HepG2 (cell line): ENCODE data around the gene LPCAT4. TPM values are rescaled to one million over a fixed set of nuclear protein-coding genes. Genes with fewer than 3 reads are reported as not detected.

Experiments used
- ATAC-seq: fragments of 200-7000 bp; cut with Tn5 transposase; 3 replicates; pipeline ENCODE4 v1.9.1; 2020; ENCODE audit warnings: mild to moderate bottlenecking, moderate library complexity
- BruUV-seq: library from RNA; stranded (reverse); fragments of 400-500 nt; replicated peaks from 2 replicates; lab custom pipeline; 2021; lab: Mats Ljungman, UMichigan
- CTCF ChIA-PET: fragments of 300-600 bp; formaldehyde crosslinking; extraction: SDS; loops from one replicate; lab custom pipeline; 2021; ENCODE audit warnings: low total read pairs, inconsistent platforms, low intra/inter-chr PET ratio; lab: Yijun Ruan, JAX
- POLR2A ChIA-PET: fragments of 350-600 bp; sonication (Branson Sonifier 250); formaldehyde crosslinking; loops from one replicate; lab custom pipeline; 2020; ENCODE audit warnings: antibody characterized with exemption, inconsistent platforms; lab: Yijun Ruan, JAX
- DNase-seq: peaks from one replicate; pipeline ENCODE4 v3.0.0-alpha.2; 2015; ENCODE audit warnings: low spot score
- FAIRE-seq: peaks from 3 replicates; lab custom pipeline; 2011; peaks lifted over from hg19 to GRCh38; lab: Jason Lieb, UNC
- H2AFZ ChIP-seq: one replicate; pipeline ENCODE4 v1.6.1; 2011; ENCODE audit warnings: low read length, inconsistent platforms
- H3K27ac ChIP-seq: fragments of 300-600 bp; 3 replicates; pipeline ENCODE4 v1.8.0; 2011; ENCODE audit warnings: mixed run types, mild to moderate bottlenecking, mixed read lengths, low read length, inconsistent platforms; ENCODE audit not compliant: insufficient read depth; ENCODE audit errors: extremely low read length
- H3K27me3 ChIP-seq, 2 experiments: fragments of 200-600 bp in 1 of 2; 2 replicates in 1 of 2; 3 replicates in 1 of 2; pipeline versions ENCODE4 v1.6.0 to v1.8.0; 2011; ENCODE audit warnings: low read length in 2 of 2, mild to moderate bottlenecking in 2 of 2, moderate library complexity in 2 of 2, inconsistent platforms in 1 of 2; ENCODE audit not compliant: insufficient read depth in 2 of 2, control insufficient read depth in 1 of 2
- H3K36me3 ChIP-seq, 2 experiments: fragments of 200-600 bp in 1 of 2; replicated peaks in 1 of 2; 2 replicates in 1 of 2; 3 replicates in 1 of 2; pipeline versions ENCODE4 v1.5.1 to v1.8.0; 2011; ENCODE audit warnings: low read length in 2 of 2, inconsistent platforms in 1 of 2; ENCODE audit not compliant: insufficient read depth in 2 of 2, control insufficient read depth in 1 of 2
- H3K4me1 ChIP-seq: 2 replicates; pipeline ENCODE4 v1.5.1; 2012; ENCODE audit warnings: low read length, inconsistent platforms; ENCODE audit not compliant: insufficient read depth
- H3K4me2 ChIP-seq: 2 replicates; pipeline ENCODE4 v1.6.0; 2011; ENCODE audit warnings: low read depth, low read length, inconsistent platforms
- H3K4me3 ChIP-seq, 3 experiments: fragments of 200-600 bp in 1 of 3; sonication (generic), shearing (Covaris generic) in 1 of 3; replicated peaks in 1 of 3; 2 replicates each; pipeline ENCODE4 v1.5.1; 2011 to 2016; ENCODE audit warnings: low read length in 3 of 3, inconsistent platforms in 2 of 3, low read depth in 2 of 3, mild to moderate bottlenecking in 2 of 3, control low read depth in 1 of 3, mixed read lengths in 1 of 3; ENCODE audit not compliant: insufficient read depth in 1 of 3
- H3K79me2 ChIP-seq: one replicate; pipeline ENCODE4 v1.6.1; 2011; ENCODE audit warnings: low read length, inconsistent platforms; ENCODE audit not compliant: insufficient read depth
- H3K9ac ChIP-seq: 2 replicates; pipeline ENCODE4 v1.6.0; 2011; ENCODE audit warnings: mild to moderate bottlenecking, low read depth, low read length, inconsistent platforms; ENCODE audit not compliant: insufficient read depth
- H3K9me3 ChIP-seq: 2 replicates; pipeline ENCODE4 v1.5.1; 2012; ENCODE audit warnings: mild to moderate bottlenecking, low read length
- H4K20me1 ChIP-seq: 2 replicates; pipeline ENCODE4 v1.6.0; 2011; ENCODE audit warnings: inconsistent platforms, mild to moderate bottlenecking, low read length, moderate library complexity; ENCODE audit not compliant: insufficient read depth
- LBX2 ChIP-seq: sonication (generic); formaldehyde crosslinking; IDR thresholded peaks from 2 replicates; pipeline ENCODE4 v1.5.0; 2020; ENCODE audit warnings: missing genetic modification reagents, mild to moderate bottlenecking, borderline replicate concordance
- MXI1 ChIP-seq: IDR thresholded peaks from 3 replicates; pipeline ENCODE4 v1.6.1; 2012; ENCODE audit warnings: low read depth, low read length, inconsistent platforms, borderline replicate concordance
- PAXIP1 ChIP-seq: sonication (generic); formaldehyde crosslinking; conservative IDR thresholded peaks from 2 replicates; pipeline ENCODE4 v1.4.0; 2020; ENCODE audit warnings: mild to moderate bottlenecking, missing genetic modification reagents, moderate library complexity
- RERE ChIP-seq: IDR thresholded peaks from 2 replicates; pipeline ENCODE4 v1.6.1; 2016; ENCODE audit warnings: low read depth, missing genetic modification reagents, missing compliant biosample characterization
- SOX5 ChIP-seq: IDR thresholded peaks from 2 replicates; pipeline ENCODE4 v1.6.1; 2016; ENCODE audit warnings: borderline replicate concordance
- ZNF740 ChIP-seq: sonication (generic); formaldehyde crosslinking; IDR thresholded peaks from 2 replicates; pipeline ENCODE4 v1.4.0; 2020; ENCODE audit warnings: missing genetic modification reagents
- ZNF749 ChIP-seq: sonication (generic); formaldehyde crosslinking; IDR thresholded peaks from 2 replicates; pipeline ENCODE4 v1.8.0; 2022; ENCODE audit warnings: mild to moderate bottlenecking, missing genetic modification reagents, moderate library complexity, borderline replicate concordance
- ZSCAN31 ChIP-seq: sonication (generic); formaldehyde crosslinking; IDR thresholded peaks from 2 replicates; pipeline ENCODE4 v1.5.0; 2020; ENCODE audit warnings: low read depth, mild to moderate bottlenecking, missing genetic modification reagents
- WGBS: methylation state at CpG from one replicate; pipeline ENCODE4 v1.1.6; 2017; ENCODE audit warnings: low lambda C conversion rate; 5-methylcytosine and 5-hydroxymethylcytosine counted together
- in situ Hi-C: cut with HindIII; loops from 2 replicates; pipeline ENCODE4 v1.10.0; 2017; ENCODE audit warnings: low pct_unique_long_range_greater_than_20kb; ENCODE audit not compliant: extremely low pct_ligation_motif_present
- intact Hi-C: fragments of 100-400 bp; cut with micrococcal nuclease; formaldehyde crosslinking; loops from one replicate; pipeline ENCODE4 v1.10.0; 2022; ENCODE audit not compliant: unreplicated experiment
- polyA plus RNA-seq, 8 experiments: library from polyadenylated mRNA; depleted of rRNA in 3 of 8; stranded (reverse) in 7 of 8; unstranded in 1 of 8; fragments of >200 nt; fragmentation: Illumina TruSeq in 4 of 8; extraction: Trizol in 4 of 8; gene quantifications; 2 replicates each; pipeline versions ENCODE4 v1.2.1 to v1.2.3, GENCODE V29; 2011 to 2016; ENCODE audit warnings: low read depth in 4 of 8, missing spikeins in 1 of 8, mixed read lengths in 1 of 8; ENCODE audit not compliant: insufficient read depth in 1 of 8
- total RNA-seq, 5 experiments: library from RNA; depleted of rRNA; stranded (reverse); fragments of >200 nt; fragmentation: Illumina TruSeq; extraction: Trizol; gene quantifications; 2 replicates each; pipeline ENCODE4 v1.2.3, GENCODE V29; 2016; ENCODE audit warnings: low read depth in 1 of 5

The LPCAT4 gene
- total and polyA plus RNA-seq, 2 of the 13 experiments (the other 11 are each of a cell fraction or from before 2014, with no cell fraction given), result 8.1 to 57.1 TPM

GRCh38 chr15:34362047-34362773 is 4.8 kb downstream of the LPCAT4 start (continued):
- TF ChIP-seq RERE (CRISPR knock-in tag) (no peak), SOX5 (no peak), LBX2 (no peak), ZSCAN31 (CRISPR knock-in tag) (no peak)

- peaks cover 3 to 7% of the 10 kb centered on the region in 2 experiments; a peak in 3 of 5 replicates for H3K36me3 ChIP-seq
- no peak overlapping the region for H3K27ac ChIP-seq
- H2AFZ ChIP-seq, result no peak overlapping the region
- H3K79me2 ChIP-seq, result peaks cover 2% of the 10 kb centered on the region
- POLR2A ChIA-PET, result no interaction called here
- no peak overlapping the region for H3K4me3 ChIP-seq
- BruUV-seq, result no TSS peak
- WGBS, result 100% methylated on average over 1 of the region's 7 CpGs
- H3K9me3 ChIP-seq, result no peaks in the 10 kb centered on the region
- peaks cover 11% of the 10 kb centered on the region for H3K4me1 ChIP-seq
- in situ Hi-C loops, result loop anchor here (10.0 to 25.0 kb wide), 2 partner anchors 74 to 299 kb away; partner anchors contain the start of gene GOLGA8A
- DNase-seq (no peak), ATAC-seq (no peak), FAIRE-seq (no peak)
- H3K27me3 ChIP-seq, result no peaks in the 10 kb centered on the region
- CTCF ChIA-PET, result no interaction called here
- no peaks in the 10 kb centered on the region for H4K20me1 ChIP-seq
- intact Hi-C loops, result no loop called here
- no peak overlapping the region for H3K4me2 ChIP-seq
- H3K9ac ChIP-seq, result no peak overlapping the region
- no peak for TF ChIP-seq ZNF740 (CRISPR knock-in tag)
- TF ChIP-seq ZNF749 (CRISPR knock-in tag), result no peak
- TF ChIP-seq MXI1, result no peak
- TF ChIP-seq PAXIP1 (CRISPR knock-in tag), result no peak
These were observed 5.7 kb downstream of the LPCAT4 start for GRCh38 chr15:34361278-34361677.
